Colonic mucosa (tissue), 4 donors: ENCODE data around the gene TMEM143. TPM values are rescaled to one million over a fixed set of nuclear protein-coding genes. Genes with fewer than 3 reads are reported as not detected.

Experiments used
- DNase-seq: peaks from one replicate; pipeline ENCODE4 v3.0.0-alpha.2; 2020
- H3K27ac ChIP-seq: fragments of 200-600 bp; one replicate; pipeline ENCODE4 v1.8.0; 2021
- H3K27me3 ChIP-seq: fragments of 200-600 bp; one replicate; pipeline ENCODE4 v1.8.0; 2021
- H3K36me3 ChIP-seq: fragments of 200-600 bp; one replicate; pipeline ENCODE4 v1.8.0; 2021
- H3K4me1 ChIP-seq: fragments of 200-600 bp; one replicate; pipeline ENCODE4 v1.8.0; 2021; ENCODE audit warnings: mild to moderate bottlenecking
- H3K4me3 ChIP-seq: fragments of 200-600 bp; one replicate; pipeline ENCODE4 v1.8.0; 2021
- H3K9ac ChIP-seq, 2 donors: one replicate each; pipeline ENCODE4 v1.7.0; 2013; ENCODE audit warnings: control low read depth in 2 of 2, low read depth in 2 of 2, low read length in 2 of 2
- H3K9me3 ChIP-seq: fragments of 200-600 bp; one replicate; pipeline ENCODE4 v1.8.0; 2021
- intact Hi-C: fragments of 100-400 bp; cut with DNase I; formaldehyde crosslinking; loops from one replicate; pipeline ENCODE4 v1.14.1; 2022
- total RNA-seq, 2 donors: library from RNA; stranded (reverse); fragmentation: NEBNext Ultra II Directional in 1 of 2; extraction: Animal tissue kit (Norgen Biotek cat#: 25700) in 1 of 2; gene quantifications; one replicate each; pipeline ENCODE4 v1.2.1, GENCODE V29; 2021
- TF ChIP-seq, protein P1 (sequence below): fragments of 200-600 bp; IDR thresholded peaks from one replicate; pipeline ENCODE4 v1.8.0; 2022; ENCODE audit warnings: antibody characterized with exemption, mild to moderate bottlenecking
- donor health status: healthy.
- donor health status: DM: no; HTN: no; CAD: no.
- donor health status: DM: no; HTN: no; CAD: no.

Gene TMEM143
- 10 to 100 TPM in 1 of 2 donors, 1 to 10 TPM in 1; 8.9 to 18.2 TPM for total RNA-seq

DNA sequence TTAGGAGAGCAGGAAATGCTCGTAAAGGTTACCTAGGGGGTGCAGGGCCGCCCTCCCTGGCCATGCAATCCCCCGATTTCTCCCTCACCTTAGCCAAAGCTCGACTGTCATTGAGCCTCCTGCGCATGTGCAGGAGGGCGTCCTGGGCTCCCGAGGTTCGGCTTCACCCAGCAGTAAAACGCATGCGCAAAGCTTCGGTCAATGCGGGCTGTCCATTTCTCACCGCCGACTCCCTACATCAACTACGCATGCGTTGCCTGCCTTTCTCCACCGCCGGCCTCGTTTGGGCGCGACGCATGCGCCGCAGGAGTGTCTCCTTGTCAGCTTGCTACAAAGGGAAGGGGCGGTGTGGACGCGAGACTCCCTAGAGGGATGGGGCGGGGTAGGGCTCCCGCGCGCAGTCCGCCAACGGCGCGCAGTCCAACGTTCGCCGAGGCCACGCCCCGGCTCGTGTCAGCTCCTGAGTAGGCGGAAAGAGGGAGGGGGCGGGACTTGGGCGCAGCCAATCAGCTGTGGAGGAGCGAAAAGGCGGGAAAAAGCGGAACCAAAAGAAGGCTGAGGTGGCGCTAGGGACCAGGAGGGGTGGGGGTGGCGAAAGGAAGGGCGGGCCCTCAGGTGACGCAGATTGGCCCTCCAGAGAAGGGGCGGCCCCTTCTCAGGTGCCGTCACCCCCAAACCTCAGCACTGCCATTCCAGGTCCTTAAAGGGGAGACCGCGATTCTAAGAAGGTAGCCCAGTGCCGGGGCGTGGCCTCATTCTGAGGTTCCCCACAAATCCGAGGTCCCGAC, at the start of gene TMEM143, which contains the start of gene SYNGR4:
Gene TMEM143 (minus strand): TSS at position 131 of the 788 bp plus-strand sequence. CDS start 20 bp downstream, at position 111.
Gene SYNGR4 (plus strand): TSS at position 558 of the 788 bp plus-strand sequence. CDS start 1,476 bp downstream, outside the sequence.
- Histone ChIP-seq H3K4me1 (peaks cover 4% of the 10 kb centered on the region), H3K9me3 (no peaks in the 10 kb centered on the region), H3K4me3 (peak within 1 kb of the TSS; percentile 63), H3K36me3 (no peaks in the 10 kb centered on the region), H3K27me3 (no peaks in the 10 kb centered on the region), H3K9ac (peak within 1 kb of the TSS; percentile 85 to 95), H3K27ac (peak within 1 kb of the TSS; percentile 98)
- TF ChIP-seq, protein P1, sequence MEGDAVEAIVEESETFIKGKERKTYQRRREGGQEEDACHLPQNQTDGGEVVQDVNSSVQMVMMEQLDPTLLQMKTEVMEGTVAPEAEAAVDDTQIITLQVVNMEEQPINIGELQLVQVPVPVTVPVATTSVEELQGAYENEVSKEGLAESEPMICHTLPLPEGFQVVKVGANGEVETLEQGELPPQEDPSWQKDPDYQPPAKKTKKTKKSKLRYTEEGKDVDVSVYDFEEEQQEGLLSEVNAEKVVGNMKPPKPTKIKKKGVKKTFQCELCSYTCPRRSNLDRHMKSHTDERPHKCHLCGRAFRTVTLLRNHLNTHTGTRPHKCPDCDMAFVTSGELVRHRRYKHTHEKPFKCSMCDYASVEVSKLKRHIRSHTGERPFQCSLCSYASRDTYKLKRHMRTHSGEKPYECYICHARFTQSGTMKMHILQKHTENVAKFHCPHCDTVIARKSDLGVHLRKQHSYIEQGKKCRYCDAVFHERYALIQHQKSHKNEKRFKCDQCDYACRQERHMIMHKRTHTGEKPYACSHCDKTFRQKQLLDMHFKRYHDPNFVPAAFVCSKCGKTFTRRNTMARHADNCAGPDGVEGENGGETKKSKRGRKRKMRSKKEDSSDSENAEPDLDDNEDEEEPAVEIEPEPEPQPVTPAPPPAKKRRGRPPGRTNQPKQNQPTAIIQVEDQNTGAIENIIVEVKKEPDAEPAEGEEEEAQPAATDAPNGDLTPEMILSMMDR = no peak
- intact Hi-C loops = no loop called here
- DNase-seq = peak; percentile 98

DNA sequence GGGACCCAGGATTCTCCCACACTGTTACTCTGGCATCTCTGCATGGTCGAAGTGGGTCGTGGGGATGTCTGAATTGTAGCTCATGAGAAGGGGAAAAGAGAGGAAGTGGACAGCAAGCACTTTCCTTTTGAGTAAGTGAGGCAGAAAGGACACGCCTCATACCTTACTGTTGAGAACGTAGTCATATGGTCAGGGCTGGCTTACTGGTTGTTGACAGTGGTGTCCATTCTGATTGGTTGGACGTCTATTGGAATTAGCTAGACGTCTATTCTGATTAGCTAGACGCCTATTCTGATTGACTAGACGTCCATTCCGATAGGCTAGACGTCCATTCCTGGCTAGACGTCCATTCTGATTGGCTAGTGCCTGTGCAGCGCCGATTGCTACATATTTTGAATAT, 42.1 kb upstream of the TMEM143 start:
- no peaks in the 10 kb centered on the region for H3K36me3 ChIP-seq
- intact Hi-C loops = no loop called here
- H3K27ac ChIP-seq = no peak overlapping the region
- no peak overlapping the region for H3K4me3 ChIP-seq
- no peaks in the 10 kb centered on the region for H3K27me3 ChIP-seq
- no peak for DNase-seq
- TF ChIP-seq, protein P1 = no peak
- H3K9me3 ChIP-seq = no peaks in the 10 kb centered on the region
- H3K9ac ChIP-seq = no peak overlapping the region
- H3K4me1 ChIP-seq = no peaks in the 10 kb centered on the region

DNA sequence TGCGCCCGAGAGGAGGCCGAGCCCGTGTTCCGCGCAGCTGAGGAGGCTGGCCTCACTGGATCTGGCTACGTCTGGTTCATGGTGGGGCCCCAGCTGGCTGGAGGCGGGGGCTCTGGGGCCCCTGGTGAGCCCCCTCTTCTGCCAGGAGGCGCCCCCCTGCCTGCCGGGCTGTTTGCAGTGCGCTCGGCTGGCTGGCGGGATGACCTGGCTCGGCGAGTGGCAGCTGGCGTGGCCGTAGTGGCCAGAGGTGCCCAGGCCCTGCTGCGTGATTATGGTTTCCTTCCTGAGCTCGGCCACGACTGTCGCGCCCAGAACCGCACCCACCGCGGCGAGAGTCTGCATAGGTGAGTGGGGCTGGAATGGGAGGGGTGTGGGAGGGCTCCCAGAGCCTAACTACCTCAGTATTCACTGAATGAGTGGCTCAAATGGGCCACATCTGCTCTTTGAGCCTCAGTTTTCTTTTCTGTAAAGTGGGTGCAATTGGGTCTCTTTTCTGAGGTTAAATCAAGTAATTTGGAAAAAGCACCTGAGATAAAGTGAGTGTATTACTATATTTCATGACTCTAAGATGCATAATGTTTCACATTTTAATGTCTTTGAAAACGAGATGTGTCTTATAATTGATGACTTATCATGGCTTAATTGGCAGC, 41.4 kb upstream of the TMEM143 start:
- Histone ChIP-seq H3K4me1 (no peaks in the 10 kb centered on the region), H3K27ac (no peak overlapping the region), H3K27me3 (no peaks in the 10 kb centered on the region), H3K9me3 (no peaks in the 10 kb centered on the region), H3K36me3 (no peaks in the 10 kb centered on the region), H3K4me3 (no peak overlapping the region), H3K9ac (no peak overlapping the region)
- no peak for DNase-seq
- intact Hi-C loops = no loop called here
- TF ChIP-seq, protein P1 = no peak

DNA sequence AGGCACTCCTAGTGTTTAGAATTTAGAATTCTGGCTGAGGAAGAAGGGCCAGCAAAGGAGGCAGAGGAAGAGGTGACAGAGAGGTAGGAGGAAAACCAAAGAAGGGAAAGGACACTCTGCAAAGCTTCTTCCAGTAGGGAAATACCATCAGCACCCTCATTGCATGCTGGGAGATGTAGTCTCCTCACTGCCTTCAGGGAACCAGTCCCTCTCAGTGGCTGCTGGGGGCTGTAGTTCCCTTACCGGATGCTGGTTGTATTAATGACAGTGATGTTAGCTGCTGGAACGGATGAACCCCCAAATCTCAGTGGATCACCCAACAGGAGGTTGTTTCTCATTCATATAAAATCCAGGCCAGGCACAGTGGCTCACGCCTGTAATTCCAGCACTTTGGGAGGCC, 39.9 kb upstream of the TMEM143 start:
- peak; percentile 38 for DNase-seq
- H3K27ac ChIP-seq = no peak overlapping the region
- no peaks in the 10 kb centered on the region for H3K4me1 ChIP-seq
- TF ChIP-seq, protein P1 = no peak
- H3K27me3 ChIP-seq = no peaks in the 10 kb centered on the region
- H3K9me3 ChIP-seq = no peaks in the 10 kb centered on the region
- H3K36me3 ChIP-seq = no peaks in the 10 kb centered on the region
- no peak overlapping the region for H3K4me3 ChIP-seq
- intact Hi-C loops = no loop called here
- no peak overlapping the region for H3K9ac ChIP-seq

DNA sequence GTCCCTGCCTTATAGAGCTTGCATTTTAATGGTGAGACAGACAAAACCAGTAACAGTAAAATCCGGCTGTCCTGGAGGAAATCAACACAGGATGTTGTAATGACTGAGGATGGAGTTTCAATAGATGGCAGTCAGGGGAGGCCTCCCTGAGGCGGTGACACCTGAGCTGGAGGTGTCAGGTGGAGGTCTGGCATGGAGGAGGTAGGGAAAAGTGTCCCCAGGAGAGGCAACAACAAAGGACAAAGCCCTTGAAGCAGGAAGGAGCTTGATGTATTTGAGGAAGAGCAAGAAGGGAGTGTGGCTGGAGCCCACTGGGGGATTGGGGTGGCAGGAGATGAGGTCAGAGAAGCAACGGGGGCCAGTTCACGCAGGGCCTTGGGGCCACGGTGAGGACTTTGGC, 37.5 kb upstream of the TMEM143 start:
- Histone ChIP-seq H3K27ac (no peak overlapping the region), H3K4me1 (no peaks in the 10 kb centered on the region), H3K36me3 (no peaks in the 10 kb centered on the region), H3K27me3 (peaks cover 7% of the 10 kb centered on the region), H3K4me3 (no peak overlapping the region), H3K9ac (no peak overlapping the region), H3K9me3 (no peaks in the 10 kb centered on the region)
- no peak for DNase-seq
- intact Hi-C loops = no loop called here
- TF ChIP-seq, protein P1 = no peak
